GM21367 (cell line): ENCODE results near the gene RXFP3.
"Not testable (repeated sequence)": the region's sequence is repeated elsewhere in the genome, so short reads cannot be mapped to it uniquely, and the experiment has no call there.

Source experiments
- ATAC-seq: cut with Tn5 transposase; IDR thresholded peaks from one replicate; pipeline ENCODE4 v1.9.1; 2021; ENCODE audit not compliant: unreplicated experiment

RXFP3 gene, protein sequence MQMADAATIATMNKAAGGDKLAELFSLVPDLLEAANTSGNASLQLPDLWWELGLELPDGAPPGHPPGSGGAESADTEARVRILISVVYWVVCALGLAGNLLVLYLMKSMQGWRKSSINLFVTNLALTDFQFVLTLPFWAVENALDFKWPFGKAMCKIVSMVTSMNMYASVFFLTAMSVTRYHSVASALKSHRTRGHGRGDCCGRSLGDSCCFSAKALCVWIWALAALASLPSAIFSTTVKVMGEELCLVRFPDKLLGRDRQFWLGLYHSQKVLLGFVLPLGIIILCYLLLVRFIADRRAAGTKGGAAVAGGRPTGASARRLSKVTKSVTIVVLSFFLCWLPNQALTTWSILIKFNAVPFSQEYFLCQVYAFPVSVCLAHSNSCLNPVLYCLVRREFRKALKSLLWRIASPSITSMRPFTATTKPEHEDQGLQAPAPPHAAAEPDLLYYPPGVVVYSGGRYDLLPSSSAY

GRCh38 chr5:33936381-33937016, at the start of gene RXFP3:
RXFP3 (plus strand) TSS chr5:33936386; CDS start chr5:33936741, 355 bp downstream.
- no peak for ATAC-seq

DNA sequence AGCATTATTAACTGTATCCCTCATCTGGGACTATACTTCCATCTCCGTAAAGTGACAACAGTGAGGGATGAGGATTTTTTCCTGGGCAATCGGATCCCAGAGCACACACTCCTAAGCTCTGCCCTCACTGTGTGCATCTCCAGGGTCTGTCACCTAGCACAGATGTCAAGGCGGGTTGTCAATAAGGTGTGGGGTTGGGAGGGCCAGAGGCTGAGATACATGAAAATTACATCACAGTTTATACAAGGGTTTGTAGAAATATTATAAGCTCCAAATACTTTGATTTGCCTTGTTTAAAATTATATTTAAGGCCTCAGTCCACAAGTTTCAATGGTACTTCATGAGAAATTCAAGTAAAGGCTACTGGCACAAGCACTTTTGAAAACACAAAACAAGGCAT, 48.9 kb upstream of the RXFP3 start:
- ATAC-seq = no peak

- ATAC-seq = no peak
Measured at GRCh38 chr5:33888587-33888986, 47.6 kb upstream of the RXFP3 start.

DNA sequence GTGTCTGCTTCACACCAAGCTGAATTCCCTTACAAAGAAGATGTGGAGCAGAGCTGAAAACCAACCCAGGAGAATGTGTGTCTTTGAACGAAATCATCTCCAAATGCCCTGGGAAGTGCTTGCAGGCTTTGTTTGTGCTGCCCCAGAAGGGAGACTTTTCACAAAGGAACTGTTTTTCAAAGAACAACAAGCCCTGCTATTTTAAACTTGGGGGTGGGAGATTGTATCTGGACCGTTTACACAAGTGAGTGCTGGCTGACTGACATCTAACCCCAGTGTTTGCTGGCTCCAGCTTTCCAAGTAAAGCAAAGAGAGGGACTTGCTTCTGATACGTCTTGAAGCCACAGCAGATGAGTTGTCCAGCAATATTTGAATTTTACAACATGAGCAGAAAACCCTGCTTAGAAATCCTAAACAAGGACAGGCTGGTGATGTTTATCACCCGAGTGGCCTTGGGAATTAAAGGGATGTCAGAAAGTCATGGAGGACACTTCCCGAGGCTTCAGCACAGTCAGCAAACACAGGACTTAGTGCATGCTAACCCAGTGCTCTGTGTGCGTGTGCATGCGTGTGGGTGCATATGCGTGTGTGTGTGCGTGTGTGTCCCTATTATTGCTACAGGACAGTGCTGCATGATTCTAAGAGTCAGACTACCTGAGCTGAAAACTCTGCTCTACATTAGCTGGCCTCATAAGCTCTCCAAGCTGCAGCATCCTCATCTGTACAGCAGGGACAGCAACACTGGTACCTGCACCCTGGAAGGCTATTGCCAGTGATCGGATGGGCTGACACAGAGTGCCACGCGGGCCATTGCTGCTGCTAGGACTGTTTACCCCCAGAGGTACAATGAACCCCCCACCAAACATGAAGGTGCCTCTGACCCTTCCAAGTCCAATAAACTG, 45.8 kb upstream of the RXFP3 start:
- ATAC-seq = no peak

DNA sequence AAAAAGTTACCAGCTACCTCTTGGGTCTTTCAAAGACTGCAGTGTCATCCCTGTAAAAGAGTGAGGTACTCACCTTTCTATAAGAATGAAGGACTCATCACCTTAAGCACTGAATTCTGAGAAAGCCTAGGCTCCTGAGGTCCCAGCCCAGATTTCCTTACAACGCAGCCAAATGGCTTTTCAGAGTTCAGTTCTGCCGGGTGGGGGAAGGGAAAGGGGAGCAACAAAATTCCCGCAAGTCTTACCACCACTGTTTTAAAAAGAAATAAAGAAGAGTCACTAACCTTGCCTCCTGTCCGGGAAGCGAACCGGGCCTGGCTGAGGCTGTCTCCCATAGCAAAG, 44.8 kb upstream of the RXFP3 start:
- no peak for ATAC-seq

DNA sequence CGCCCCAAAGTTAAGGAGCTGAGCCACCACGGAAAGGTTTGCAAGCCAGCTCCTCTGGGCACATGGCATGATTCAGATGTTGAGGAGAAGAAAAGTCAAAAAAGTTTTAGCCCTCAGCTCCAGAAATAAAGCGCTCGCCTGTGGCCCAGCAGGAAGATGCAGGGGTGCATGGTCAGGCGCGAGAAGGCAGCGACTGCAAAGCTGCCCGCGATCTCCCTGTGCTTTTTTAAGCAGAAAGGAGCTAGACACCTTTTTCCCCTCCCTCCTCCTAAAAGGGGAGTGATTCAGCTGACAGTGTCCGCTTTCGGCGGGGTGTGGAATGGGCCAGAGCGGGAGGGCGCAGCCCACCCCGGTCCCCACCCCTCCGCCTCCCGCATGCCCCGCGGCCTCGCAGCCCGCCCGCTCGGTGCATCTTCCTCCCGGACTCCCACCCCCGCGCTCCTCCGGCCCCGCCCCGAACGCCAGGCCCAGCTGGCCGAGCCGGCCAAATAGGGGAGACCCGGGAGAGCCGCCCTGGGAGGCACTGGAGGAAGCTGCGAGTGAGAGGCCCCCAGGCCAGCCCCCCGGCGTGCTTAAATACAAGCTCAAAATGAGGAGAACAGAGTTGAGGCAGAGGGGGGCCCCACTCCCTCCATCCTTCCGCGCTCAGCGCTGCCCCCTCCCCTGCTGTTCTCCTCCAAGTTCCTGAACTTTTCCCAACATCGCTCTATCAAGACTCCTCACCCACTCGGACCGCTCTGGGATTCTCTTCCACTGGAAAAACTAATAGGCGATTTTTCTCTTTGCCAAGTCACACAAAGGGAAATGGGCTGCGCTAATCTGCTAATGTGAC, 44.2 kb upstream of the RXFP3 start, which contains the start of gene ADAMTS12:
ADAMTS12 (minus strand) TSS at position 203 of the 832 bp plus-strand sequence; CDS start at position 69, 134 bp downstream.
- ATAC-seq = no peak

DNA sequence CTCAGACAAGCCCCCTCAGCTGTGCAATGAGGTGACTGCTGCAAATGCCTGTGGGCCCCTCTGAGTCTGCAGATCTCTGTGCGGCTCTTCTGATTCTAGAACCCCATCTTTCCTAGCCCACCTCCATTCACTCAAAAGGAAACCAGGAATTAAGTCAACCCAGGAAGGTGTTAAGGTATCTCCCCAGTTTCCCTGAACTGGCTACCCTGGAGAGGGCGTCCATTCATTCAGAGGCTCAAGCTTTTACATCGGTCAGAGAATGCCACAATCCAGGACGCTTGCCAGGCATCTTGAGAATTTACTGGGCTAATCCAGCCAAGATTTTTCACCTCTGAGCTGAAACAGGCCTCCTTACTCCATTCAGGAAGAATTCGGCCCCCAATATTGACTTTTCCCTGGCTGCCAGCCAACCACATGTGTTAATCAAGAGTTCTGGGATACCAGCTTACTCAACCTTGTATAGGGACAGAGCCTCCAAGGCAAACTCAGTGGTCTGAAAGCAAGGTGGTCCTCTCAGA, 43.5 kb upstream of the RXFP3 start:
- ATAC-seq = no peak

GRCh38 chr5:33894566-33894965, 41.6 kb upstream of the RXFP3 start:
- no peak for ATAC-seq

DNA sequence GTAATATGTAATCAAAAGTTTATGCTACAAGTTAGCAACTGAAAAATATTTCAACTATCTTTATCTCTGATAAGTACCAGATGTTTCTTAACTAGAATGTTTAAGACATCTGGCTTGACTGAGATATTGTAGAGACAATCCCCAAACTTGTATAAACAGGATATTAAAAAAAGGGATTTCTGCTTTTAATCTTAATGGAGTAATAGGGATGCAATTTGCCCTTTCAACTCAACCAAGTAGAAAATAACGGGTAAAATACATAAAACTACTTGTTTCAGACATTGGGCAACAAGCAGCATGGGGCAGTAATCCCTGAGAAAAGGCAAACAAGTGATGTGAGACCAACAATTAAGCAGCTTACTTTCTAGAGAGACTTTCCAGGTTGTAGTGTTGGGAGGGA, 35.0 kb upstream of the RXFP3 start:
- no peak for ATAC-seq

GRCh38 chr5:33903118-33903517, 33.1 kb upstream of the RXFP3 start:
- ATAC-seq = no peak

GRCh38 chr5:33905381-33905780, 30.8 kb upstream of the RXFP3 start:
- ATAC-seq = no peak

DNA sequence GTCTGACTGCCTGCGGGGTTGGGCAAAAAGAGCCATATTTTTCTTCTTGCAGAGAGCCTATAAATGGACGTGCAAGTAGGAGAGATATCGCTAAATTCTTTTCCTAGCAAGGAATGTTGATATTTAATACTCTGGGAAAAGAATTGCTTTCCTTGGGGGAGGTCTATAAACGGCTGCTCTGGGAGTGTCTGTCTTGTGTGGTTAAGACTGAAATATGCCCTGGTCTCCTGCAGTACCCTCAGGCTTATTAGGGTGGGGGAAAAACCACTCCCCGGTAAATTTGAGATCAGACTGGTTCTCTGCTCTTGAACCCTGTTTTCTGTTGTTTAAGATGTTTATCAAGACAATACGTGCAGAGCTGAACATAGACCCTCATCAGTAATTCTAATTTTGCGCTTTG, 29.9 kb upstream of the RXFP3 start:
- ATAC-seq = not testable (repeated sequence)

DNA sequence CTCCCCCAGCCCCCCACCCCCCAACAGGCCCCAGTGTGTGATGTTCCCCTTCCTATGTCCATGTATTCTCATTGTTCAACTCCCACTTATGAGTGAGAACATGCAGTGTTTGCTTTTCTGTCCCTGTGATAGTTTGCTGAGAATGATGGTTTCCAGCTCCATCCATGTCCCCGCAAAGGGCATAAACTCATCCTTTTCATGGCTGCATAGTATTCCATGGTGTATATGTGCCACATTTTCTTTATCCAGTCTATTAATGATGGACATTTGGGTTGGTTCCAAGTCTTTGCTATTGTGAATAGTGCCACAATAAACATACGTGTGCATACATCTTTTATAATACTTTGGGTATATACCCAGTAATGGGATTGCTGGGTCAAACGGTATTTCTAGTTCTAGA, 21.3 kb upstream of the RXFP3 start:
- ATAC-seq = not testable (repeated sequence)

DNA sequence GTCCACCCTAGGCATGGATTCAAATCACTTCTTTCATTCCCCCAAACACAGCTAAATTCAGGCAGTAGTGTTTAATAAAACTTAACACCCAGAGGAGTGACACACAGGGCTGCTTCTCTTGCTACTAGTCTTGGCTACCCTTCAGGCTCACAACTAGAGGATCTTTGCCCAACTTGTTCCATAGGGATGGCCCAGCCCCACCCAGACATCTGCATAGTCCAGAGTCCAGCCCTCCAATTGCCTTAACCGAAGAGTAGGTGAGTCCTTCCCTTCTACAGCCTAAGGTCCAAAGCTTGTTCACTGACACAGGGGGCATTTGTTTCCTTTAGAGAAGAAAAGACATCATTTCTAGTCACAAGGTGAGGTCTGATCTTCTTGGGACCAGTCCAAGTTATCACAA, 15.2 kb upstream of the RXFP3 start:
- no peak for ATAC-seq

DNA sequence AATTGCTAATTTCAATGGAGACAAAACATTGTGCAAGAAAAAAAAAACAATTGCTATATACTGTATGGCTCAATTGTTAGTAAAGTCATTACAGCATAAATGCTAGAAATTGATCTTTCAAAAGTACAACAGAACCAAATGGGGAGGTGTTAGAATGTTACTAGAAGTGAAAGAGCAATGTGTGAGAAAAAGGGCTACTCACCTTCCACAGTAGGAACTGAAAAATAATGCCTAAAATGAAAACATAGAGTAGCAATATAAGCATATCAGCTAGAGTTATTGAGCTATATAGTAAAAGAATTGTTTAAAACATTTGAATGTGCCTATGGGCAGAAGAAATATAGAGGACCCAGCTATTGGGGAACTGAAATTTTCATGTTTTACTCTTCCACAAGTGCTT, 10.9 kb upstream of the RXFP3 start:
- ATAC-seq = no peak

- no peak for ATAC-seq
Measured at GRCh38 chr5:33927685-33928084, 8.5 kb upstream of the RXFP3 start.

DNA sequence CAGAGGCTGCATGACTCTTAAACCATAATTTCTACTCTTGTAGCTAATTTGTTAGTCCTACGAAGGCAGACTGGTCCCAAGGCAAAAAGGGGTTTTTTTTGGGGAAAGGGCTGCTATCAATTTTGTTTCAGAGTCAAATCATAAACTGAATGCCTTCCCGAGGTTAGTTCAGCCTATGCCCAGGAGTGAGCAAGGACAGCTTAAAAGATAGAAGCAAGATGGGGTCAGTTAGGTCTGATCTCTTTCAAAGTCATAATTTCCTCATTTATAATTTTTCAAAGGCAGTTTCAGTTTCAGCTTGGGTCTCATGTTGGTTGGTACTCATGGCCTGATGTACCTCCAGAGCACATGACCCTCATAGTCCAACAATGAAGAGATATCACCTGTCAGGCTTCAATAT, 7.9 kb upstream of the RXFP3 start:
- no peak for ATAC-seq

DNA sequence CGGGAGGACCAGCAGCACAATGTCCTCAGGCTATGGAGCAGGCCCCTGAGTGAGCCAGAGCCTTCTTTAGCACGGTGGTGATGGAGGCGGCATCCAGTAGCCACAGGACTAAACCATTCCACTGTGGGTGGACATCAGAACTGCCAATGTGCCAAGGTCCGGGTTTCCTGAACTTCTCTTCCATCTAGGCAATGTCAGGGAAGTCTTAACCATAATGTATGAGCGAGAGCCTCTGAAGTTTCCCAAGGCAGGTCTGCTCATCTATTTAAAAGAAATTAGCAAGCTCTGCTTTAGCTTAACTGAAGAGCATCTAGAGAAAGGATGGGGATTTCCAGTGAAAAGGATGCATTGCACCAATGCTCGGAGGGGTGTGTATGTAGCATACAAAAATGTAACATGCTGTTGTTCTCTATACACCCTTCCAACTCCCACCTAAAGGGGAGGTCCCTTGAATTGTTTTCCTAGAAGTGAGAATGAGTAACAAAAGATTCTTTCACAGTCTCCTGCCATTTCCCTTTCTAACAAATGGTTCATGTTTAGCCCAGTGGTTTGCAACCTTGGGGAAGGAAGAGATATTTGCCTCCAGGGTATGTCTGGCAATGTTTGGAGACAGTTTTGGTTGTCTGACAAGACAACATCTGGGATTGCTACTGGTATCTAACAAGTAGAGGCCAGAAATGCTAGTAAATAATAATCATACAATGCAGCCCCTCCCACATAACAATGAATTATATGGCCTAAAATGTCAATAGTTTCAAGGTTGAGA, 6.1 kb upstream of the RXFP3 start:
- no peak for ATAC-seq

DNA sequence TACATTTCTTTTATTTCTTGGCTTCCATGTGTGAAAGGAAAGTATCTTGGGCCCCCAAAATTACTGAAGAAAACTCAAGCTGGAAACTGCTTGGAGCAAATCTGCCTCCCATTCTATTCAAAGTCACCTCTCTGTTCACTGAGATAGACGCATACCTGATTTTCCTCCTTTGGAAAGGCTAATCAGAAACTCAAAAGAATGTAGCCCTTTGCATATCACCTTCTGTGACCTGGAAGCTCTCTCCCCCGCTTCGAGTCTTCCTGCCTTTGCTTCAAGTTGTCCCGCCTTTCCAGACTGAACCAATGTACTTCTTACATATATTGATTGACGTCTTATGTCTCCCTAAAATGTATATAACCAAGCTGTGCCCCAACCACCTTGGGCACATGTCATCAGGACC, 5.0 kb upstream of the RXFP3 start:
- ATAC-seq = no peak
